Chondrocyte (in vitro differentiated cells): ENCODE data around the gene E2F6. TPM values are rescaled to one million over a fixed set of nuclear protein-coding genes. Genes with fewer than 3 reads are reported as not detected.

Experiments
- DNase-seq: peaks from one replicate; pipeline ENCODE4 v3.0.0; 2021; ENCODE audit warnings: mixed read lengths, low spot score
- H3K27ac Mint-ChIP-seq: one replicate; pipeline ENCODE4 v1.8.0; 2021; ENCODE audit warnings: mild to moderate bottlenecking, moderate library complexity, mixed read lengths; ENCODE audit not compliant: unreplicated experiment
- H3K27me3 Mint-ChIP-seq: 2 replicates; pipeline ENCODE4 v1.8.0; 2021; ENCODE audit warnings: low read depth, mixed read lengths
- H3K36me3 Mint-ChIP-seq: 2 replicates; pipeline ENCODE4 v1.8.0; 2021; ENCODE audit warnings: low read depth, mixed read lengths
- H3K4me1 Mint-ChIP-seq: 2 replicates; pipeline ENCODE4 v1.8.0; 2021; ENCODE audit warnings: low read depth, mild to moderate bottlenecking, mixed read lengths
- H3K4me3 Mint-ChIP-seq: one replicate; pipeline ENCODE4 v1.8.0; 2021; ENCODE audit warnings: mild to moderate bottlenecking, moderate library complexity, mixed read lengths; ENCODE audit not compliant: unreplicated experiment
- H3K9me3 Mint-ChIP-seq: 2 replicates; pipeline ENCODE4 v1.8.0; 2021; ENCODE audit warnings: low read depth, mixed read lengths
- CTCF ChIP-seq: fragments of 200-600 bp; sonication (generic); IDR thresholded peaks from 2 replicates; pipeline ENCODE4 v1.5.0; 2021; ENCODE audit warnings: antibody characterized with exemption, mild to moderate bottlenecking, moderate library complexity
- total RNA-seq: library from RNA; stranded (reverse); gene quantifications from 3 replicates; pipeline ENCODE4 v1.2.1, GENCODE V29; 2021

E2F6 gene
- total RNA-seq, 1 donor from 2014 or later: 15.1 TPM

GRCh38 chr2:11467129-11467649, 1.2 kb upstream of the E2F6 start:
- no peak for DNase-seq

DNA sequence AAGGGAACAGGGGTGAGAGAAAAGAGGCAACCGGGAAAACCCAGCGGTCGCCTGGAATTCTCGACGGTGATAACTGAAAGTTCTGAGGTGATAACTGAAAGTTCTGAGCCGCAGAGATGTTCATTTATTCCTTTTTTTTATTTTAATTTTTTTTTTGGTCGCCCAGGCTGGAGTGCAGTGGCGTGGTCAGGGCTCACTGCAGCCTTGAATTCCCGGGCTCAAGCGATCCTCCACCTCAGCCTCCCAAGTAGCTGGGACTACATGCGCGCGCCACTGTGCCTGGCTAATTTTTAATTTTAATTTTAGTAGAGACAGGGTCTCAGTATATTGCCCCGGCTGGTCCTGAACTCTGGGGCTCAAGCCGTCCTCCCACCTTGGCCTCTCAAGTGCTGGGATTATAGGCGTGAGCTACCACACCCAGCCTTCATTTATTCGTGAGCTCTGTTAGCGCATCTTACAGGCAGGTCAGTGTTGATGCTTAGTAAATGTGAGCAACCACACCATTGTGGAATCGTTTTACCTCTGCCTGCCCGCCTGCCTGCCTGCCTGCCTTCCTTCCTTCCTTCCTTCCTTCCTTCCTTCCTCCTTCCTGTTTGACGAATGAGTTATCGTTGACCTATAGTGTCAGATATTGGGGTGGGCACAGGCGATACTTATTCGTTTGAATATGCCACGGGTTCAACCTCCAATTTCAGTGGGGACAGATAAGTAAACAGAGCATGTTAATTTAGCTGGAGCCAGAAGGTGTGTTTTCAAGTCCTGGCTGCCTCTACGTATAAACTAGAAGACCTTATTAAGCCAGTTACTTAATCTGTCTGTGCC, 557 bp upstream of the E2F6 start:
- TF ChIP-seq CTCF: no peak
- peak overlapping the region; percentile 81 for H3K4me3 Mint-ChIP-seq

More at GRCh38 chr2:11467129-11467649, 1.2 kb upstream of the E2F6 start:
- H3K36me3 Mint-ChIP-seq: peaks cover 5% of the 10 kb centered on the region
- no peak overlapping the region for H3K4me3 Mint-ChIP-seq
- no peak for TF ChIP-seq CTCF
- no peaks in the 10 kb centered on the region for H3K27me3 Mint-ChIP-seq
- H3K4me1 Mint-ChIP-seq: peaks cover 35% of the 10 kb centered on the region
- H3K9me3 Mint-ChIP-seq: no peaks in the 10 kb centered on the region
- no peak overlapping the region for H3K27ac Mint-ChIP-seq

GRCh38 chr2:11465110-11465484, 864 bp downstream of the E2F6 start:
- Mint-ChIP-seq H3K9me3 (no peaks in the 10 kb centered on the region), H3K4me3 (peak overlapping the region; percentile 81), H3K27me3 (no peaks in the 10 kb centered on the region), H3K4me1 (peaks cover 40% of the 10 kb centered on the region), H3K27ac (peak overlapping the region; percentile 97), H3K36me3 (peaks cover 5% of the 10 kb centered on the region)
- DNase-seq: no peak
- no peak for TF ChIP-seq CTCF

More for the DNA sequence above, 557 bp upstream of the E2F6 start:
- DNase-seq: no peak
- H3K27me3 Mint-ChIP-seq: no peaks in the 10 kb centered on the region
- H3K36me3 Mint-ChIP-seq: peaks cover 5% of the 10 kb centered on the region
- peaks cover 40% of the 10 kb centered on the region for H3K4me1 Mint-ChIP-seq
- no peaks in the 10 kb centered on the region for H3K9me3 Mint-ChIP-seq
- H3K27ac Mint-ChIP-seq: peak overlapping the region; percentile 97

DNA sequence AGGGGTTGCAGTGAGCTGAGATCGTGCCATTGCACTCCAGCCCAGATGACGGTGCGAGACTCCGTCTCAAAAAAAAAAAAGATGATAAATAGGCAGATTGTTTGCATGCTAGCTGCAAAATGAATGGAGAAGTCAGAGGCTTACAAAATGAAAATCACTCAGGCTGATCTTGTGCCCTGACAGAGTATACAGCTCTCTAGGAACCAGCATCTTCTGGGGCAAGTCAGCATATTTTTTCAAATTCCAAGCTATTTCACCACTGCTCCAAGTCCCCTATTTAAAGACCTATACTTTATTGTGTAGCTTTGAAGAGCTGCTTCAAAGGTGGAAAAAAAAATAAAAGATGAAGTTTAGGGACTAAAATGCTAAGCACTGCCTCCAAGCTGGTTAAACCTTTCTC, 6.1 kb downstream of the E2F6 start:
- DNase-seq: no peak
- Mint-ChIP-seq H3K9me3 (no peaks in the 10 kb centered on the region), H3K4me3 (no peak overlapping the region), H3K36me3 (peaks cover 5% of the 10 kb centered on the region), H3K27ac (no peak overlapping the region), H3K27me3 (no peaks in the 10 kb centered on the region), H3K4me1 (peaks cover 49% of the 10 kb centered on the region)
- no peak for TF ChIP-seq CTCF

DNA sequence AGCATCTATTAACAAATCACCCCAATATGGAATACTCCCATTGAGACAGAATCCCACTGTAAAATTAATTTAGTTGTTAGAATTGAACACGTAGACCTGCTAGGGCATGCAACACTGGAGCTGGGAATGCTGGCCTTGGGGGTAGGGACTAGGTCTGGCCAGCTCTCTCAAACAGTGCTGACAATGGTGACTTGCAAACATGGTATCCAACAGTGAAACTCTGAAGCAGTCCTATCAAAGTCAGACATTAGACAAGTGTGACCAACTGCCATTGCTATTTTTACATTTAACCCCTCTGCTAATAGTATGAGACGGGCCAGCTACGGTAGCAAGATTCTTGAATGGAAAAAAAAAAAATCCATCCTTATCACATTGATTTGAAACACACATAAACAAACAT, 7.2 kb downstream of the E2F6 start:
- no peak for DNase-seq
- H3K9me3 Mint-ChIP-seq: no peaks in the 10 kb centered on the region
- H3K27me3 Mint-ChIP-seq: no peaks in the 10 kb centered on the region

More for the DNA sequence above, 7.2 kb downstream of the E2F6 start:
- peaks cover 3% of the 10 kb centered on the region for H3K36me3 Mint-ChIP-seq
- peaks cover 38% of the 10 kb centered on the region for H3K4me1 Mint-ChIP-seq
- no peak overlapping the region for H3K4me3 Mint-ChIP-seq
- no peak for TF ChIP-seq CTCF
- peak overlapping the region; percentile 32 for H3K27ac Mint-ChIP-seq
